Measurements from ENCODE around the gene ADGRG3.

Gene ADGRG3

GRCh38 chr16:57722651-57723050 is 54.5 kb downstream of the ADGRG3 start:
- TF ChIP-seq CTCF (IDR thresholded peaks at IDR 0.05; ENCODE audit: insufficient read depth, low read length) = no peak
- TF ChIP-seq SPI1 (IDR thresholded peaks at IDR 0.05; ENCODE audit: borderline replicate concordance, low read depth) = no peak
- TF ChIP-seq GABPA (IDR thresholded peaks at IDR 0.05; ENCODE audit: low read depth) = no peak
- TF ChIP-seq REST (IDR thresholded peaks at IDR 0.05; ENCODE audit: insufficient replicate concordance, low read depth) = no peak
- no peak for TF ChIP-seq POLR2AphosphoS5 (IDR thresholded peaks at IDR 0.05; ENCODE audit: low read depth)

DNA sequence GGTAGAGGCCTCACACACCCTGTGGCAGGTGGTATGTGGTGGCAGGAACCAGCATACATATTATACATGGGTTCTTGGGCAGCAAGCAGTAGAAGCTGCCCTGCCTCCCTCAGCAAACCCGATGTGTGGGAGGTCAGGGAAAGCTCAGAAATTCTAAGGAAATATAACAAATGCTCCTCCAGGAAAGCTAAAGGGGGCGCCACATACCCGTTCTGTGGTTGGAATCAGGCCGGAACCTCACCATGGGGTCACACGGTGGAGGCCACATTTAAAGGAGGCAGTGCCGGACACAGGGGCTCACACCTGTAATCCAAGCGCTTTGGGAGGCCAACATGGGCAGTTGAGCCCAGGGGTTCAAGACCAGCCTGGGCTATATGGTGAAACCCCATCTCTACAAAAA is 55.1 kb downstream of the ADGRG3 start:
- Histone ChIP-seq H3K27me3 (ENCODE audit: insufficient read depth, poor library complexity, severe bottlenecking) (no peaks in the 10 kb centered on the region), H3K4me3 (replicated peaks; ENCODE audit: insufficient read depth, low read length) (no peak overlapping the region), H3K27ac (replicated peaks) (no peak overlapping the region)
- no peak for DNase-seq (ENCODE audit: low read depth in 1 of 2, low spot score in 1 of 2)
- TF ChIP-seq GABPA (IDR thresholded peaks at IDR 0.05; ENCODE audit: low read depth) (no peak), CTCF (IDR thresholded peaks at IDR 0.05; ENCODE audit: insufficient read depth, low read length) (no peak), REST (IDR thresholded peaks at IDR 0.05; ENCODE audit: insufficient replicate concordance, low read depth) (no peak), POLR2AphosphoS5 (IDR thresholded peaks at IDR 0.05; ENCODE audit: low read depth) (no peak), SPI1 (IDR thresholded peaks at IDR 0.05; ENCODE audit: borderline replicate concordance, low read depth) (no peak)

More at GRCh38 chr16:57722651-57723050, 54.5 kb downstream of the ADGRG3 start:
- no peaks in the 10 kb centered on the region for H3K27me3 ChIP-seq (ENCODE audit: insufficient read depth, poor library complexity, severe bottlenecking)
- no peak overlapping the region for H3K27ac ChIP-seq (replicated peaks)
- H3K4me3 ChIP-seq (replicated peaks; ENCODE audit: insufficient read depth, low read length) = no peak overlapping the region
- DNase-seq (ENCODE audit: low read depth in 1 of 2, low spot score in 1 of 2) = no peak

DNA sequence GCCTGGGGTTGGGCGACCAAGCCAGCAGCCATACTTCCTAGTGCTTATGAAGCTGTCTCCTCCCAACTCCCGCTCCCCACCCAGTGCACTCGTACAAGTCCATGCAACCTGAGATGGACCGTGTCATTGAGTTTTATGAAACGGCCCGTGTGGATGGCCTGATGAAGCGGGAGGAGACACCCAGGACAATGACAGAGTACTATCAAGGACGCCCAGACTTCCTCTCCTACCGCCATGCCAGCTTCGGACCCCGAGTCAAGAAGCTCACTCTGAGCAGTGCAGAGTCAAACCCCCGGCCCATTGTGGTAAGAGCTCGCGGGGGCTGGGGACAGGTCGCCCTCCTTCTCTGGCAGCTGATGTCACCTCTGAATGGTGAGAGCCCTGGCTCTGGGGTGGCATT is 56.4 kb downstream of the ADGRG3 start:
- DNase-seq (ENCODE audit: low read depth in 1 of 2, low spot score in 1 of 2) = no peak
- no peak for TF ChIP-seq SPI1 (IDR thresholded peaks at IDR 0.05; ENCODE audit: borderline replicate concordance, low read depth)
- Histone ChIP-seq H3K27ac (replicated peaks) (no peak overlapping the region), H3K27me3 (ENCODE audit: insufficient read depth, poor library complexity, severe bottlenecking) (no peaks in the 10 kb centered on the region), H3K4me3 (replicated peaks; ENCODE audit: insufficient read depth, low read length) (no peak overlapping the region)

GRCh38 chr16:57725151-57725550 is 57.0 kb downstream of the ADGRG3 start:
- H3K4me3 ChIP-seq (replicated peaks; ENCODE audit: insufficient read depth, low read length) = no peak overlapping the region
- no peaks in the 10 kb centered on the region for H3K27me3 ChIP-seq (ENCODE audit: insufficient read depth, poor library complexity, severe bottlenecking)
- H3K27ac ChIP-seq (replicated peaks) = no peak overlapping the region
- TF ChIP-seq GABPA (IDR thresholded peaks at IDR 0.05; ENCODE audit: low read depth) (no peak), CTCF (IDR thresholded peaks at IDR 0.05; ENCODE audit: insufficient read depth, low read length) (no peak), REST (IDR thresholded peaks at IDR 0.05; ENCODE audit: insufficient replicate concordance, low read depth) (no peak), SPI1 (IDR thresholded peaks at IDR 0.05; ENCODE audit: borderline replicate concordance, low read depth) (no peak), POLR2AphosphoS5 (IDR thresholded peaks at IDR 0.05; ENCODE audit: low read depth) (no peak)
- DNase-seq (ENCODE audit: low read depth in 1 of 2, low spot score in 1 of 2) = no peak
